RPMI8226 (cell line): ENCODE data around the gene ERF.

Experiments
- DNase-seq: peaks from one replicate; pipeline ENCODE4 v3.0.0-alpha.2; 2015

The ERF gene

GRCh38 chr19:42208612-42209011 lies 46.3 kb downstream of the ERF start:
- no peak for DNase-seq

DNA sequence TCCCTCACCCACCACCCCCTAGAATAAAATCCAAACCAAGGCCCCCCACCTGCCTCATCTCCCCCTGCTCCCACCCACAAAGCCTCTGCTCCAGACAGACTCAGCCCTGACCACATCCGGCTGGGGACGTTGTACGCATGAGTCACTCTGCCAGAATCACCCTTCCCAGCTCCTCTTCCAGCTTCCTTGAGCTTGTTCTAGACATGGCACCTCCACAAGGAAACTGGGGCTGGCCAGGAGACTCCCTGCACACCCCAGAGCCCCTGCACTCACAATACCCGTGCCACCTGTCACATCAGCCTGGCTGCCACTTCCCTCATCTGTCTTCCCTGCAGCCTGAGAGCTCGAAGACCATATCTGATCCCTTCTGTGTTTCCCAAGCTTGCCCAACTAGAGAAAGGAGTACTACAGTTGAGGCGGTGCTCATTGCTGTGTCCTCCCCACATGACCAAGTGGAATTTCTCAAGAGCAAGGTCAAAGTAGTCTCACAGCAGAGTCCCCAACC lies 47.1 kb downstream of the ERF start:
- DNase-seq, result no peak

DNA sequence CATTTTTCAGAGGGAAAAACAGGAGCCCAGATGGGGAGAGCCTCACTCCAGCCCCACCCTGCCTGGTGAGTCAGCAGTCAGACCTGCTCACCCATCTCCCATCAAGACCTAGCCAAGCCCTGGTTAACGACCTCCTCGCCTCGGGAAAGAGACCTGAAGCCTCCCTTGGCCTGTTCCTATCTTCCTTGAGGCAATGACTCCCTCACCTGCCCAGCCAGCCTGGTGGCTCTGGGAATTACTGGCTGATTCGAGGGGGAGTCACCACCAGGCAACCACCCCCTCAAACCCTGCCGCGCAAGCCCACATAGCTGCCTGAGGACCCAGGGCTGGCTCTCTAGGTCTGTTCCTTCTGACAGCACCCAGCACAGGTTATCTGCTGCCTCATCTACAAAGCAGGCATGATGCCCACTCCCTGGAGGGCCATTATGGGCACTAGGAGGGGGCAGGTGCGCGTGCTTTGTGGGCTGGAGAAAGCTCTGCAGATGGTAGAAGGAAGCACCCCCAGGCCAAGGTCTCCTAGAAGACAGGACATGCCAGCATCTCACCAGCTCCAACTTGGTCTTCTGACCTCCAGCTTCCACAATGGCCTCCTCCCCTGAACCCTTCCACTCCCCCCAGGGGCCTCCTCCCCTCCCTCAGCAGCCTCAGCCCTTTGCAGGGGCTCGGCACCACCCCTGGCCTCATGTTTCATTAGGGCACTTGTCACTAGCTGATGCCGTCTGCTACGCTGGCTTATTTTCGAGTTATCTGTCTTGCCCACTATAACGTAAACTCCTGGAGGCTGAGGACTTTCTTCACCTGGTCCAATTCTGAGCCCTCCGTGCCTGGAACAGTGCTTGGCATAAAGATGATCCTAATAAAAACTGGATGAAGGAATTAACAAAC lies 47.8 kb downstream of the ERF start:
- no peak for DNase-seq

GRCh38 chr19:42204664-42205063 lies 50.3 kb downstream of the ERF start:
- DNase-seq, result no peak

GRCh38 chr19:42203700-42204099 lies 51.2 kb downstream of the ERF start:
- DNase-seq, result no peak

GRCh38 chr19:42202290-42202880 lies 52.5 kb downstream of the ERF start:
- DNase-seq, result no peak

GRCh38 chr19:42201489-42202289 lies 53.2 kb downstream of the ERF start:
- no peak for DNase-seq

DNA sequence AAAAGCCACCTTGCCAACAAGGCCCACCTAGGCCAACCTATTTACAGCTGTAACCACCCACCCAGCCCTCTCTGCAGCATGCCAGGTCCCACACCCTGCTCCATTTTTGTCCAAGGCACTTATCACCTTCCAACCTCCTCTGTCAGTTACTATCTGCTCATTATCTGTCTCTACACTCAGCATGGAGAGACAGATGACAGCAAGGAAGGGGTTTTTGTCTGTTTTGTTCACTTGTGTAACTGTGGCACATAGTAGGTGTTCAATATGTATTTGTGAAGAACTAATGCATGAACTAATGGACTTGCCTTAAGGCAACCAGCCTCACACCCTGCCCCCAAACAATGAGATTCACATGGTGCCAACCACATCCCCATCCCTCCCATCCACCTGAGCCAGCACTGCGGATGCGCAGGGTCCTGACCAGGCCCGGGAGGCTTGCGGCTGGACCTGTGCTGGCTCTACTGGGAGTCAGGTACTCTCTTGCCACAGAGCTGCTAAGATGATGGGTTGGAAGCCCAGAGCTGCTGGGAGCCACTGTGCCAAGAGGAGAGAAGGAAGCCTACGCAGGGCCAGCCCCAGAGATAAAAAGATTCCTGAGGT lies 54.7 kb downstream of the ERF start:
- DNase-seq, result no peak

GRCh38 chr19:42199440-42200115 lies 55.4 kb downstream of the ERF start:
- DNase-seq, result no peak

- no peak for DNase-seq
Observed at GRCh38 chr19:42198676-42199439, 56.1 kb downstream of the ERF start.
